ENCODE measurements around the gene PLCXD3. TPM values are rescaled to one million over a fixed set of nuclear protein-coding genes. Genes with fewer than 3 reads are reported as not detected.

The PLCXD3 gene
- total and polyA plus RNA-seq, 10 of the 15 experiments (the other 5 are each of a cell fraction or from before 2014, with no cell fraction given): not detected

- Histone ChIP-seq H3K79me2 (ENCODE audit: control insufficient read depth, insufficient read depth, low read length) (no peaks in the 10 kb centered on the region), H3K36me3 (ENCODE audit: control insufficient read depth in 2 of 2, insufficient read depth in 2 of 2, low read length in 1 of 2) (no peaks in the 10 kb centered on the region), H2AFZ (ENCODE audit: control insufficient read depth, low read depth, low read length) (no peak overlapping the region), H3K9me3 (replicated peaks; ENCODE audit: control insufficient read depth, insufficient read depth, low read length) (no peaks in the 10 kb centered on the region), H3K27me3 (replicated peaks in 1 of 2; ENCODE audit: control insufficient read depth in 2 of 2, insufficient read depth in 2 of 2, low read length in 1 of 2) (no peaks in the 10 kb centered on the region), H3K9ac (ENCODE audit: control insufficient read depth, insufficient read depth, low read length) (no peak overlapping the region), H3K4me3 (no peak overlapping the region), H3K4me1 (ENCODE audit: control insufficient read depth, insufficient read depth, low read length) (no peaks in the 10 kb centered on the region), H3K4me2 (ENCODE audit: control insufficient read depth, insufficient read depth) (no peak overlapping the region), H3K27ac (ENCODE audit: control insufficient read depth, insufficient read depth) (no peak overlapping the region), H4K20me1 (ENCODE audit: control insufficient read depth, insufficient read depth) (no peaks in the 10 kb centered on the region)
- BruUV-seq (replicated peaks): no TSS peak
- SMC1A ChIA-PET (ENCODE audit: uncharacterized antibody, unreplicated experiment): no interaction called here
- no peak for FAIRE-seq
- in situ Hi-C loops (cut with MboI) (no loop called here), intact Hi-C loops (cut with micrococcal nuclease; ENCODE audit: unreplicated experiment) (no loop called here)
- TF ChIP-seq ZBTB40 (IDR thresholded peaks at IDR 0.05; ENCODE audit: borderline replicate concordance): no peak
- no peak for TF ChIP-seq BHLHE40 (IDR thresholded peaks at IDR 0.05; ENCODE audit: borderline replicate concordance in 1 of 2, low read depth in 2 of 2, low read length in 1 of 2)
- no peak for TF ChIP-seq SRF (IDR thresholded peaks at IDR 0.05; ENCODE audit: low read depth in 2 of 2, low read length in 2 of 2)
- TF ChIP-seq E2F4 (IDR thresholded peaks at IDR 0.05; ENCODE audit: low read depth, low read length): no peak
- no peak for TF ChIP-seq SMAD5 (IDR thresholded peaks at IDR 0.05; ENCODE audit: low read depth)
- TF ChIP-seq ZNF24 (IDR thresholded peaks at IDR 0.05): no peak
- TF ChIP-seq JUND (IDR thresholded peaks at IDR 0.05; ENCODE audit: low read depth, low read length): no peak
- TF ChIP-seq KLF5 (IDR thresholded peaks at IDR 0.05; ENCODE audit: partially characterized antibody): no peak
- TF ChIP-seq RFX5 (IDR thresholded peaks at IDR 0.05; ENCODE audit: low read depth, low read length): no peak
- TF ChIP-seq NR2C1 (IDR thresholded peaks at IDR 0.05): no peak
- TF ChIP-seq MYC (IDR thresholded peaks at IDR 0.05; ENCODE audit: insufficient read depth, insufficient read length, insufficient replicate concordance, low read length, severe bottlenecking): no peak
- 0 out of 2 replicates have a peak, but pooled peaks have one; percentile 40 for TF ChIP-seq IRF4 (IDR thresholded peaks at IDR 0.05; ENCODE audit: low read depth, low read length)
- no peak for TF ChIP-seq SMC3 (IDR thresholded peaks at IDR 0.05; ENCODE audit: borderline replicate concordance, low read length)
- peak; percentile 67 for TF ChIP-seq JUNB (IDR thresholded peaks at IDR 0.05)
- TF ChIP-seq SP1 (IDR thresholded peaks at IDR 0.05; ENCODE audit: low read depth, low read length): no peak
- DNase-seq (ENCODE audit: low read depth, low spot score): no peak
- ATAC-seq: peak; percentile 74
- POLR2A ChIA-PET: no interaction called here
- 15% methylated on average over 5 of the region's 5 CpGs for WGBS (ENCODE audit: insufficient coverage, insufficient replicate concordance, low lambda C conversion rate, missing lambda C conversion rate)
- RAD21 ChIA-PET (ENCODE audit: unreplicated experiment): no interaction called here
- CTCF ChIA-PET: interaction anchor here (0.8 to 0.9 kb wide), 2 partner anchors 64 to 430 kb away, joined by 3 read pairs; no protein-coding TSS in a partner anchor
These were observed 175.6 kb downstream of the PLCXD3 start for GRCh38 chr5:41334758-41335157.
